ENCODE results near the gene SLC12A8. TPM values are rescaled to one million over a fixed set of nuclear protein-coding genes. Genes with fewer than 3 reads are reported as not detected.

The SLC12A8 gene
- not detected for total RNA-seq
- long read RNA-seq = 0 reads

DNA sequence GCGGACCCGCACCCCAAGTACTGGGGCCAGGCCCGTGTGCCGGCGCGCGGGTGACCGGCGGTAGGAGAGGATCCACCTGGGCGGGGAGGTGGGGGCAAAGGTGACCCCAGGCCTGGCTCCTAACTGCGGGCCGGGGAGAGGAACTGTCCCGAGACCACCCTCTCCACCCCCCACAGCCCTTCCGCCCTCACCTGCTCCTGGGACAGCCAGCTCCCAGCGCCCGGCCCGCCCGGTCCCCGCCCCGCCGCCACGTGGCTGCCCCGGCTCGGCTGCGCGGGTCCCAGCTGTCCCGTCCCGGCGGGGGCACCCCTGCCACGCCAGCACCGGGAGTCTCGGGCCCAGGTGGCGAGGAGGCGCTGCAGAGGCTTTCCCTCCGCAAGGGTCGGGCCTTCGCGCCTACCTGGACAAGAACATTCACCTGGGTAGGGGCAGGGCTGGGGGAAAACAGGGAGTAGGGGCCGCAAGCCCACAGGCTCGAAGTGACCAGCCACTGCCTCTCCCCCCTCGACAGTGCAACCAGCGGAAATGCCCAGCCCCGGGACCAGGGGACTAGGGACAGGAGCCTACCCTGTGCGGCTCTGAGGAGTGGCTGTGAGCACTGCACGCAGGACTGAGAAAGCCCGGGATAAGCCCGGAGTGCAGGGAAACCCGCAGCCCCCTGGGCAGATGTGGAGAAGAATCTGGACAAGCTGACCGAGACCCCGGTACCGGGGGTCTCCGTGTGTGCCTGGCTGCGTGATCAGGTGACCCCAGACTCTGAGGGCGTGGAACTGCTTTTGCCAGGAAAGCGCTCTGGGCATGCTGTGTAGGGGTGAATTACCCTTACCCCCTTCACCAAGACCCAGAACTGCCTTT is at the start of gene SLC12A8:
Gene SLC12A8 (minus strand): TSS at position 240 of the 855 bp plus-strand sequence. CDS start 1,399 bp downstream, outside the sequence.
- Histone ChIP-seq H3K4me3 (peak within 1 kb of the TSS; percentile 70), H3K27ac (replicated peaks) (no peak within 1 kb of the TSS), H3K4me1 (peaks cover 15% of the 10 kb centered on the region), H3K27me3 (ENCODE audit: low read depth) (peaks cover 33% of the 10 kb centered on the region), H3K36me3 (no peaks in the 10 kb centered on the region), H3K9me3 (replicated peaks) (no peaks in the 10 kb centered on the region)
- no peak for DNase-seq
- intact Hi-C loops (cut with micrococcal nuclease) = no loop called here
- no peak for TF ChIP-seq CTCF (IDR thresholded peaks at IDR 0.05; ENCODE audit: borderline replicate concordance)

GRCh38 chr3:125262161-125262560 is 49.6 kb upstream of the SLC12A8 start:
- H3K4me3 ChIP-seq = no peak overlapping the region
- no peaks in the 10 kb centered on the region for H3K4me1 ChIP-seq
- intact Hi-C loops (cut with micrococcal nuclease) = no loop called here
- no peak for DNase-seq
- peaks cover under 1% of the 10 kb centered on the region for H3K9me3 ChIP-seq (replicated peaks)
- H3K27me3 ChIP-seq (ENCODE audit: low read depth) = no peaks in the 10 kb centered on the region
- no peak for TF ChIP-seq CTCF (IDR thresholded peaks at IDR 0.05; ENCODE audit: borderline replicate concordance)
- peaks cover 4% of the 10 kb centered on the region for H3K36me3 ChIP-seq
- H3K27ac ChIP-seq (replicated peaks) = no peak overlapping the region

- intact Hi-C loops (cut with micrococcal nuclease) = no loop called here
- H3K27ac ChIP-seq (replicated peaks) = no peak overlapping the region
- peaks cover 7% of the 10 kb centered on the region for H3K36me3 ChIP-seq
- H3K4me1 ChIP-seq = no peaks in the 10 kb centered on the region
- no peaks in the 10 kb centered on the region for H3K27me3 ChIP-seq (ENCODE audit: low read depth)
- TF ChIP-seq CTCF (IDR thresholded peaks at IDR 0.05; ENCODE audit: borderline replicate concordance) = no peak
- DNase-seq = no peak
- H3K9me3 ChIP-seq (replicated peaks) = peaks cover 9% of the 10 kb centered on the region
- no peak overlapping the region for H3K4me3 ChIP-seq
These were observed 48.5 kb upstream of the SLC12A8 start for GRCh38 chr3:125261031-125261430.

DNA sequence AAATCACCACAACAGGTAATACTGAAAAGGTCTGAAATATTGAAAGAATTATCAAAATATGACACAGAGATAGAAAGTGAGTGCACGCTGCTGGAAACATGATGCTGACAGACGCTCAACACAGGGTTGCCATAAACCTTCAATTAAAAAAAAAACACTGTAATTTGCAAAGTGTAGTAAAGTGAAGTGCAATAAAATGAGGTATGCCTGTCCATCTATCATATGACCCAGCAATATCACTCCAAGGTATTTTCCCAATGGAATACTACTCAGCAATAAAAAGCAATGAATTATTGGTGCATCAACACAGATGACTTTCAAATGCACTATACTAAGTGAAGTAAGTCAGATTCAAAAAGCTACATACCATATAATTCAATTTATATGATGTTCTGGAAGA is 47.6 kb upstream of the SLC12A8 start:
- DNase-seq = no peak
- no peak overlapping the region for H3K27ac ChIP-seq (replicated peaks)
- intact Hi-C loops (cut with micrococcal nuclease) = no loop called here
- peaks cover 7% of the 10 kb centered on the region for H3K36me3 ChIP-seq
- peaks cover 9% of the 10 kb centered on the region for H3K9me3 ChIP-seq (replicated peaks)
- H3K4me3 ChIP-seq = no peak overlapping the region
- H3K27me3 ChIP-seq (ENCODE audit: low read depth) = no peaks in the 10 kb centered on the region
- TF ChIP-seq CTCF (IDR thresholded peaks at IDR 0.05; ENCODE audit: borderline replicate concordance) = no peak
- no peaks in the 10 kb centered on the region for H3K4me1 ChIP-seq

DNA sequence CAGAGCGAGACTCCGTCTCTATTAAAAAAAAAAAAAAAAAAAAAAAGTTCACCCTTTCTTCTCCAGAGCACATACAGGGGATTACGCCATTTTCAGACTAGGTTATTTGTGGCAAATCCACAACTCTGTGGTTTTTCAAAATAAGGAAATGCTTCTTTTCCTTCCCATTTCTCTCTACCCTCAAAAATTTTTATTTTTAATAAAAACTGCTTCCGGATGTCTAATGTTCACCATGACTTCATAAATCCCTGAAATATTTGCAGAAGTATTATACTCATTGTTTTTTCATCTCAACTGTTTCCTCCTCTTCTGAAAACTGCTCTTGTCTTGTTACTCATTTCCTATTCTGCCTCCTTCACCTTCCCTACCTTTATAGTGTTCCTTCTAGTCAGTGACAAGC is 45.0 kb upstream of the SLC12A8 start:
- no peak for TF ChIP-seq CTCF (IDR thresholded peaks at IDR 0.05; ENCODE audit: borderline replicate concordance)
- intact Hi-C loops (cut with micrococcal nuclease) = no loop called here
- DNase-seq = no peak
- Histone ChIP-seq H3K27ac (replicated peaks) (no peak overlapping the region), H3K4me3 (no peak overlapping the region), H3K4me1 (no peaks in the 10 kb centered on the region), H3K36me3 (peaks cover 7% of the 10 kb centered on the region), H3K27me3 (ENCODE audit: low read depth) (no peaks in the 10 kb centered on the region), H3K9me3 (replicated peaks) (peaks cover 9% of the 10 kb centered on the region)
